ENCODE measurements around the gene TMEM181. TPM values are rescaled to one million over a fixed set of nuclear protein-coding genes. Genes with fewer than 3 reads are reported as not detected.

Gene TMEM181, protein sequence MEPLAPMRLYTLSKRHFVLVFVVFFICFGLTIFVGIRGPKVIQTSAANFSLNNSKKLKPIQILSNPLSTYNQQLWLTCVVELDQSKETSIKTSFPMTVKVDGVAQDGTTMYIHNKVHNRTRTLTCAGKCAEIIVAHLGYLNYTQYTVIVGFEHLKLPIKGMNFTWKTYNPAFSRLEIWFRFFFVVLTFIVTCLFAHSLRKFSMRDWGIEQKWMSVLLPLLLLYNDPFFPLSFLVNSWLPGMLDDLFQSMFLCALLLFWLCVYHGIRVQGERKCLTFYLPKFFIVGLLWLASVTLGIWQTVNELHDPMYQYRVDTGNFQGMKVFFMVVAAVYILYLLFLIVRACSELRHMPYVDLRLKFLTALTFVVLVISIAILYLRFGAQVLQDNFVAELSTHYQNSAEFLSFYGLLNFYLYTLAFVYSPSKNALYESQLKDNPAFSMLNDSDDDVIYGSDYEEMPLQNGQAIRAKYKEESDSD
- 16.8 TPM for total RNA-seq

DNA sequence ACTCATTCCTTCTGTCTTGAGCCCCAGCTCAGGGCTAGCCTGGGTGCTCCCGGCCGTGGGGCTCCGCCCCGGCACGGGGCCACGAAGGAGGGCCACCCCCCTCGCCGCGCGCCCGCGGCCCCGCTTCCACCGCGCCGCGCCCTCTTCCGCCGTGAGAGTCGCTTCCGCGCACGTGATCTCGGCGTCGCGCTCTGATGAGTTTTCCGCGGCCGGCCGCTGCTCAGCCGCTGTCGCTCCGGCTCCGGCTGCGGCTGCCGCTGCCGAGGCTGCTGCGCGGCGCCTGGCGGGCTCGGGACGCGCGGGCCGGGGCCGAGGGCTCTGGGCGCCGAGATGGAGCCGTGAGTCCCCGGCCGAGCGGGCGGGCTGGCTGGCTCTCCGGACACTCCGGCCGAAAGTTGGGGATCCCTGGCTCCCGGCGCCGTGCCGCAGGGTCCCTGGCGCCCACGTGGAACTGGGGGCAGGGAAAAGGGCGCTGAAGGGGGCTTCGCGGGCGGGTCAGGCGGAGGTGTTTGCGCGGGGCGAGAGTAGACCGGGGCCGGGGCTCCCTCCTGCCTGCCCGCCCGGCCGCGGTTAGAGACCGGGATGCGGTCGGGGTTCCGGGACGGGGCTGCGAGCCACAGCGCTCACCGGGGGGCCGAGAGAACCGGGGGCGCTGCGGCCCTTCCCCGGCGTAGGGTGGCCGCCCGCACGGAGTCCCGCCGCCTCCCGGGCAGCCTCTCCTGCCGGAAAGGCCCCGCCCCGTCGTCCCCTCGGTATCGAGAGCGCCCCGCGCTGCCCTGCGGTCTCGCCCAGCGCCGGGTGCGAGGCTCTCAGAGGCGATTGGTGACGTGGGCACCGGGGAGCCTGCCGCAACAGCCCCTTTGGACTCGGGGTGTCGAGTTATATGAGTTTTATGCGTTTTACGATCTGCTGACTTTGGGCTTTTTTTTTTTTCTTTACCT, at the start of gene TMEM181:
TMEM181 (plus strand) TSS at position 197 of the 941 bp plus-strand sequence; CDS start at position 331, 134 bp downstream.

DNA sequence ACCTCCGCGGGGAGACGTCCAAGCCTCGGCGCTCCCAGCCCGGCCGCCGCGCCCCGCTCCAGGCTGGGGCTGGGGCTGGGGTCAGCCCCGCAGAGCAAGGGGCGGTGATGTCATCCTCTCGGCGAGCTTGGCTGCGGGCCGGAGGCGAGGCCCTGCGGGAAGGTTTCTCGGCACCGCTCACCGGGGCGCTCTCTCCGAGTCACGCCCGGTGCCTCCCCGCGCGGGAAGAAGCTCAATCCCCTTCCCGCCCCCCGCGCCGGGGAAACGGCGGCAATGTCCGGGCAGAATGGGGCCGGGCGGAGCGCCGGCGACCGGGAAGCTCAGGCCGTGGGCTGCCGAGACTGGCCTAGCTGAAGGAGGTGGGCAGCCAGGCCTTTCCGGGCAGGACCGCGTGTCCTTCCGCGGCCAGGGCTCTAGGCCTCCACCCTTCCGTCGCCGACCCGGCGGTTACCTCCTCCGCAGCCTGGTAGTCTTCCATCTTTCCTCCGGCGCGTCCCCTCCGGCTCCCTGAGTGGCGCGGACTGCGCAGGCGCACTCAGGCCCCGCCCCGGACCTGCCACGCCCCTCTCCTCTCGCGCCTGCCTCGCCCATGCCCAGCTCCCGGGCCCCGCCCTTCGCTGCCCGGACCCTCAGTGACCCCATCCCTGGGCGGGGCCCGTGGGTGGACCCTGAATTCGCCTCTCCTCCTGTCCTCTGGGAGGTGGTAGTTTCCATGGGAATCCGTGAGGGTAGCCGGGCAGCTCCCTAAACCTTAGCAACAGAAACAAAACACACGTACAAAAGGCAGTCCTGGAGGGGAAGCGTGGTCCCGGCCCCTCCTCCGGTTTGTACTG, 84.6 kb downstream of the TMEM181 start, which contains the start of gene DYNLT1:
DYNLT1 (minus strand) TSS at position 513 of the 833 bp plus-strand sequence; CDS start at position 478, 35 bp downstream.

DNA sequence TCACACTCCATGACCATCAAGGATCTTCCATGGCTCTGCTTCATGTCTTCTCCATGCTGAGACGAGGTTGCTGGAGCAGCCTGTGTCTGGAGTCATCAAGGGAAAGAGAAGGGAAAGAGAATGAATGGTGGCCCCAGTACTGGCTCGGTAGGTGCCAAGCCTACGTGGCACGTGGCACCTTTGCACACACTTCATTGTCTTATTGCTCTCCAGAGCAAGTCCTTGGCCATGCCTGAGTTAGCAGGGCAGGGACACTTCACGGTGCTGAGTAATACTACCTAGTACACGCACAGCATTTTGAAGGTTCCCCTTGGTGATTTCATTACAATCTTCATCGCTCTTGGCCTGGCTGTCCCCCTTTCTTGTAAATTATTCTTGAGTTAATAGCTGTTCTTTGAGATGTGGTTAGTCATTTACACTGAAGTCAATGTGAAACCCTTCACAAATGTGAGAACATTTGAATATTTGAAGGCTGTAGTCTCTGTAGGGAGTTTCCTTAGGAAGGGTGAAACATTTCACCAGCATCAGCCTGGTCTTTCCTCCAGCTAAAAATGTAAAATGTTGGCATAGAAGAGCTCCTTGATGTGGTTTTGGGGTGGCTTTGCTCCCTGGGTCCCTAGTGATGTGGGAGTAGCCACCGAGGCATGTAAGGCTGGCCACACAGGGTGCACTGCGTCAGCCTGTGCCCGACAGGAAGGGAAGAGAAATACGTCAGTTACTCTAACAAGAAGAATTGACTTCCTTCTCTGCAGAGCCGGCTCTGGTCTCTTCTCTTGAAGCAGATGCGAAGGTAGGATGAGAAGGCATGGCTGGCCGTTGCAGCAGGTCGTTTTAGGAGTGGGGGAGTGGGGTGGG, 89.6 kb downstream of the TMEM181 start, which contains the start of gene SYTL3:
SYTL3 (plus strand) TSS at position 766 of the 855 bp plus-strand sequence. CDS start 13,215 bp downstream, outside the sequence.

Small RNA genes within 50 kb of the gene (small RNA-seq; reads per million reads assigned to genes)
- gene MIR7161 (ENCODE audit: low replicate concordance): not detected

Other genes starting within 250 kb of the TMEM181 start
- 160 TPM for gene TULP4, start 247.6 kb upstream of the TMEM181 start, total RNA-seq
- 54.5 TPM for gene DYNLT1, start 84.7 kb downstream of the TMEM181 start, total RNA-seq
- 4.4 TPM for gene SYTL3, start 90.0 kb downstream of the TMEM181 start, total RNA-seq